G401 (cell line): ENCODE results near the gene DHCR7. TPM values are rescaled to one million over a fixed set of nuclear protein-coding genes. Genes with fewer than 3 reads are reported as not detected.
A peak's percentile ranks its signal among the peaks of the same experiment; 100 is the strongest.
"Not testable (repeated sequence)": the region's sequence is repeated elsewhere in the genome, so short reads cannot be mapped to it uniquely, and the experiment has no call there.

Experiments used
- DNase-seq: peaks from one replicate; pipeline ENCODE4 v3.0.0-alpha.2; 2015; ENCODE audit warnings: low spot score
- in situ Hi-C: cut with HindIII; loops from 2 replicates; pipeline ENCODE4 v1.10.0; 2016; ENCODE audit warnings: low sequenced_read_pairs, mixed read lengths
- total RNA-seq: library from RNA; depleted of rRNA; stranded (reverse); fragments of >200 nt; shearing (Covaris generic); gene quantifications from 2 replicates; pipeline ENCODE4 v1.2.3, GENCODE V29; 2014

DHCR7 gene
- total RNA-seq, 1 experiment from 2014 or later, result 71.8 TPM

DNA sequence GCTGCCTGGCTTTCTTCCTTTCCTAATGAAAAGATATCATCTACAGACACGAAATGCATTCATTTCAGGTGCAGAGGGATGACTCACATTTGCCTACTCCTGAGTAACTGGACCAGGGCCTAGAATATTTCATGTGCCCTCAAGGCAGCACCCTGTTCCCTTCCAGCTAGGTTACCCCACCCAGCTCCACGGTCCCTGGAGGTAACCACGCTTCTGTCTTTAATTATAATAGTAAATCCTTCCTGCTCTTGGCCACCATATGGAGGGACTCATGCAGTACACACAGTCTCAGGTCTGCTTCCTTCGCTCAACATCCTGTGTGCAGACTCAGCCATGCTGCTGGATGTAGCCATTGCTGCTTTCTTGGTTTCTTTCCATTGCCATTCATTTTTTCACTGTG, 22.3 kb downstream of the DHCR7 start:
- in situ Hi-C loops, result no loop called here
- no peak for DNase-seq

DNA sequence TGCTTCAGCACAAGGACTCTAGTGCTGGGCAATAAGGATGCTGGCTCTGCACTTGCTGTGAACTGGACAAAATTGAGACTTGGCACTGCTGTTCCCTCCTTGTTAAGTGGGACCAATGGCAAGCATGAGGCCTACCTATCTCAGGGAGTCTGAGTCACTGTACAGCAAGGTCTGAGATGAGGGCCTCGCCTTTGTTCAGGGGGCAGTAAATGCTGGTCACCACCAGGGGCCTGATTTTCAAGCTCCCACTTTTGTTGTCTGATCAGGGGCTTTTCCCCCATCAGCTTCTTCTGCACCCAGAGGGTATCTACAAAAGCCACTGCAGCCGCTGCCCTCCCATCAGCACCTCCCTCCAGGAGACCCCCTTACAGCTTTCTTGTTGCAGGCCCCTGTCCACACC, 22.8 kb downstream of the DHCR7 start:
- DNase-seq, result no peak
- in situ Hi-C loops, result no loop called here

DNA sequence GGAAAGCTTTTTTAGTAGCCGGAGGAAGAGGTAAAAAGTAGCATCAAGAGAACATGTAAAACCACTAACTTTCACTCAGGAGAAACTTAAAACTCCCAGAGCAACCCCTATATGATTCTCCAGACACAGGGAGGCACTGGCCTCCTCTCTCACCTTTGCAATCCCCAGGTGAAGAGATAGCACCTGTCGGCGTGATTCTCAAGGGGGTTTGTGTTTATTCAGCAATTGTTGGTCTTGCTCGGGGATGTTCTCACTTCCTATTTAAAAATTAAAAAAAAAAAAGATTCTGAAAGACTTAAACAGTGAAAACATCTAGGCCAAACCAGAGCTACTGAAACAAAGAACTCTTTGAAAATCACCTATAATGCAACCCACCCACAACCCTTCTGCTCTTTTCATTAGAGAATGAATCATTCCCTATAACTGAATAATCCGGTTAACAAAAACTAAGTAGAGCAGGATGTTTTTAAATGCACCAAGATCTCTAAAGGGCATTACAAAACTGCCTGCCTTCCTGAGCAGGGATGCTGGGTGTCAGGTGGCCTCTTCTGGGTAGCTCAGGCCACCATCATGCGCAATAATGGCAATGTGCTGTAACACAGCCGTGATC, 24.9 kb downstream of the DHCR7 start:
- DNase-seq, result no peak
- in situ Hi-C loops, result no loop called here

DNA sequence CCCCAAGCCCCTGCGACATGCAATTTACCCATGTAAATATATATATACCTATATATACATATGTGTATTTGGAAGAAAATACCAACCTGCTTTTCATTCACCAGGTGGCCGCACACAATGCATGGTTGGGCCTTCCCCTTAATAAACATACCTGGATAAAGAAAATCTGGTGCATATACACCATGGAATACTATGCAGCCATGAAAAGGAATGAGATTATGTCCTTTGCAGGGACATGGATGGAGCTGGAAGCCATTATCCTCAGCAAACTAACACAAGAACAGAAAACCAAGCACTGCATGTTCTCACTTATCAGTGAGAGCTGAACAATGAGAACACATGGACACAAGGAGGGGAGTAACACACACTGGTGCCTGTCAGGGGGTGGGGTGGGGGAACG, 25.9 kb downstream of the DHCR7 start:
- in situ Hi-C loops, DNase-seq: not testable (repeated sequence)

DNA sequence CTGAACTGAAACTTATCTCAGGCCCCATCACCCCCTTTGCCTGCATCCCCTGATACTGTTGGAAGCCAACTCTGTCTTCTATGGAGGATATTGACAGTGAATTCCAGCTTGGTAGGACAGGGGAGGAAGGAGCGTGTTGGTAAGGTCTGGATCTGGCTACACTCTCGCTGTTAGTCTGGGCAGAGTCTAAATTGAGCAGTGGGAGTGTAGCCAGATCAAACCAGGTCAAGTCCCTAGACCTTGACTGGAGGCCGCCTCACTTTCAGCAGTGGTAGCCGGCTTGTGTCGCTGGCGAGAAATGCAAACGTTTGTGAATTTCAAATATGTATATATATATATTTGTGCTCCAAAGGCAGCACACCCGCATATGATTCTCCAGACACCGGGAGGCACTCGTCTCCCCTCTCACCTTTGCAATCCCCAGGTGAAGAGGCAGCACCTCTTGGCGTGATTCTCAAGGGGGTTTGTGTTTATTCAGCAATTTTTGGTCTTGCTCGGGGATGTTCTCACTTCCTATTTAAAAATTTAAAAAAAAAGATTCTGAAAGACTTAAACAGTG, 26.7 kb downstream of the DHCR7 start:
- in situ Hi-C loops, result no loop called here
- no peak for DNase-seq

- DNase-seq, result peak; percentile 34
- in situ Hi-C loops, result no loop called here
These were observed 27.5 kb downstream of the DHCR7 start for GRCh38 chr11:71420455-71421241.

DNA sequence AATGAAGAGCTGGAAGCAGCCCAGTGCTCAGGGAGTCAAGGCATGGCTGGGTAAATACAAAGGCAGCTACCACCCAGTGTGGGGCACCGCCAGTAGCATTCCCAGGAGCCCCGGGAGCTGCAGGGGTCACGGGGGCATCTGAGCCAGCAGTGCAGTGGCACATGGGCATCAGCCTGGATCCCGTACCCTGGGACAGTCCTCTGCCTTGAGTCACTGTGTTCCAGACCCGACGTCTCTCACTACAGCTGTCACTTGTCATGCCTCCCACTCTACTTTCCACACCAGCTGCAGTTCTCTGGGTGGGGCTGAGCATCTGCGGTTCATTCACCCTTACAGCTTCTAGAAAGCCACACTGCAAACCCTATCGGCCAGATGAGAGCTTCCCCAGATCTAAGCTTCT, 29.6 kb downstream of the DHCR7 start:
- in situ Hi-C loops, result no loop called here
- DNase-seq, result no peak

DNA sequence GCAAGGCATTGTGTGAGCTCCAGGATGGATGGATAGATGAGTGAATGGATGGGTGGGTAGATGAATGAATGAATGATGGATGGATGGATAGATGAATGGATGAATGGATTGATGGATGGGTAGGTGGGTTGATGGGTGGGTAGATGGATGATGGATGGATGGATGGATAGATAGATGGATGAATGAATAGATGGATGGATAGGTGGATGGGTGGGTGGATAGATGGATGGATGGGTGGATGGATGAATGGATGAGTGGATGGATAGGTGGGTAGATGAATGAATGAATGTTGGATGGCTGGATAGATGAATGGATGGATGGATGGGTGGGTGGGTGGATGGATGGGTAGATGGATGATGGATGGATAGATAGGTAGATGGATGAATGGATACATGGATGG, 33.5 kb downstream of the DHCR7 start:
- no peak for DNase-seq
- in situ Hi-C loops, result no loop called here

GRCh38 chr11:71410363-71410966, 37.7 kb downstream of the DHCR7 start:
- no peak for DNase-seq
- in situ Hi-C loops, result no loop called here

DNA sequence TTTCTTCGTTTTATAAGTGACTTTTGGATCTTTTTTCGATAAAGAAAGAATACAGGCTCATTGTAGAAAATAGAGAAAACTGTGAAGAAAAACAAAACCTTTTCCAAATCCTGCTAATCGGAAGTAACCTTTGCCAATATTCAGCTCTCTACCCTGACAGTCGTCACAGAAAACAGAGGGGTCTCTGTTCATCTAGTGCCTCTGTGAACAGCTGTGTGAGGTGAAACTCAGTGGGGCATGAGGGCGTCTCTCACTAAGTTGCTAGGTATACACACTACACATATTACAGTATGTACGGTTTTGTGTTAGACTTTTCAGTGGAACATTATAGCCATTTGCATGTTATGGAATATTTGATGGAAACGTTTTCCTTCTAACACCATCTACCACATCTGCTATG, 39.4 kb downstream of the DHCR7 start:
- no peak for DNase-seq
- in situ Hi-C loops, result no loop called here

DNA sequence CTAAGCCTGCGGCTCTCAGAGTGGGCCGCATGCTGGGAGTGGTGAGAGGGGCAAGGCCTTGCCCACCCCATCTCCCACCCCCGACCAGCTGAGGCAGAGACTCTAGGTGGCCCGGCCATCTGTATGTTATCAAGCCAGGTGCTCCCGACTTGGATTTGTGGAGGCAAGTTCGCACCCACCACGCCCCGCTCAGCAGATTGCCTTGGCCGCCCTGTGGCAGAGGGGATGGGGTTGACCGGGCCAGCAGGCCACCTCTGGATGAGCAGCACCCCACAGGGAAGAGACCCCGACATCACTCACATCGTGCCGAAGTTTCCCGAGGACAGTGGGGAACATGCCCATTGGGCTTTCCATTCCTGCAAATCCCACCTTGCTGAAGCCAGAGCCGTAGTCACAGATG, 40.8 kb downstream of the DHCR7 start:
- no peak for DNase-seq
- in situ Hi-C loops, result no loop called here

DNA sequence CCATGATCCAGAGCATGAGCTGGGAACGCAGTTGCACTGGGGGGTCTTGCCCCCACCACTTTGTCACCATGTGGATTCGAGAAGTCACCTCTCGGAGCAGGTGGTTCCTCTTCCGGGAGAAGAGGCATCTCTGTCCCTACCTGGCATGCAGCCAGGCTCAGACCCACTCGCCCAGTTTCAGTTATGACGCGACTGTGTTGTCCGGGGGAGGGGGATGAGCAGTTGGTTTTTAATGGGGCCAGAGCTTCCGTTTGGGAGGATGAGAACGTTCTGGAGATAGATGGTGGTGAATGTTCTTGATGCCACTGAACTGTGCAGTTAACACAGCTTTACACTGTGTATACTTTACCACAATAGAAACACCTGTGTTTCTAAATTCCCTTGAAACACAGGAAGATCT, 41.5 kb downstream of the DHCR7 start:
- in situ Hi-C loops, result no loop called here

DNA sequence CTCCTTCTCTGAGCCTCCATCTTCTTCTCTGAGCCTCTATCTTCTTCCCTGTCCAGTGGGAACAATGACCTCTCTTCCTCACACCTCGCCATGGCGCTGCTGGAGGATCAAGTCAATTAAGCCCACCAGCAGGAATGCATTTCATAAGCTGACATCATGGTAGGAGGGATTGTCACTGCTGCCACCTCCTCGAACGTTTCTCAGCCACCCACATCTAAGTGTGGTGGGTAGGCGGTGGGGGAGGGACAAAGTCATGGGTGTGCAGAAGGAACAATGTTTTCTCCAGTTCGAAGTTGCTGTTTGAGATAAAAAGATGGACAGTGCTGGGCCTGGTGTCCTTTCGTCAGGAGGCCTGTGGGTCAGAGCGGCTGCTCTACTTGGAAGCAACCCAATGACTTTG, 44.0 kb downstream of the DHCR7 start:
- in situ Hi-C loops, result no loop called here
- no peak for DNase-seq

More for the DNA sequence above, 41.5 kb downstream of the DHCR7 start:
- DNase-seq, result no peak

DNA sequence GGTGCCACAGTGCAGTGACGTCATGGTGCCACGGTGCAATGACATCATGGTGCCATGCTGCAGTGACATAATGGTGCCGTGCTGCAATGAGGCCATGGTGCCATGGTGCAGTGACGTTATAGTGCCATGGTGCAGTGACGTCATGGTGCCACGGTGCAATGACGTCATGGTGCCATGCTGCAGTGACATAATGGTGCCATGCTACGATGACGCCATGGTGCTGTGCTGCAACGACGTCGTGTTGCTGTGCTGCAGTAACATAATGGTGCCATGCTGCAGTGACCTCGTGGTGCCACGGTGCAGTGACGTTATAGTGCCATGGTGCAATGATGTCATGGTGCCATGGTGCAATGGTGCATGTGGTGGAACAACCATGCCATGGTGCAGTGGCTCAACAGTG, 45.3 kb downstream of the DHCR7 start:
- in situ Hi-C loops, result no loop called here
- no peak for DNase-seq

DNA sequence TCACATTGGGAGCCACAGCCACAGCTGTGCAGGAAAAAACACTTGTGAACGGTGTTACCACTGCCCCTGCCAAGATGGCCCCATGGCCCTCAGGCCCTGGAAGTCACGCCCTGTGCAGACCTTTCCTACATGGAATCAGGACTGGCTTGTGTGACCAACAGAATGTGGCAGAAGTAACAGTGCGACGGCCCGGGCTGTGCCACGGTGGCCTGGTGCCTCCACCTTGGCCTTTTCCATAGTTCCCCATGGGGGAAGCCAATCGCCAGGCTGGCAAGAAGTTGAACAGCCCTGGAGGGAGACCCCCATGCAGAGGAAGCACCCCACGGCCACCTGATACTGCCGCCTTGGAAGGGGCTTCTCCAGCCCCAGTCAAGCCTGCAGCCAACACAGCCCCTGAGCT, 48.0 kb downstream of the DHCR7 start:
- DNase-seq, result no peak
- in situ Hi-C loops, result no loop called here

GRCh38 chr11:71399341-71399740, 48.9 kb downstream of the DHCR7 start:
- in situ Hi-C loops, result no loop called here
- no peak for DNase-seq

- no peak for DNase-seq
- in situ Hi-C loops, result no loop called here
These were observed 50.2 kb downstream of the DHCR7 start for GRCh38 chr11:71397961-71398360.

- DNase-seq, result no peak
- in situ Hi-C loops, result no loop called here
These were observed 50.8 kb downstream of the DHCR7 start for GRCh38 chr11:71397331-71397860.

- DNase-seq, result no peak
- in situ Hi-C loops, result no loop called here
These were observed 51.6 kb downstream of the DHCR7 start for GRCh38 chr11:71396548-71397123.

DNA sequence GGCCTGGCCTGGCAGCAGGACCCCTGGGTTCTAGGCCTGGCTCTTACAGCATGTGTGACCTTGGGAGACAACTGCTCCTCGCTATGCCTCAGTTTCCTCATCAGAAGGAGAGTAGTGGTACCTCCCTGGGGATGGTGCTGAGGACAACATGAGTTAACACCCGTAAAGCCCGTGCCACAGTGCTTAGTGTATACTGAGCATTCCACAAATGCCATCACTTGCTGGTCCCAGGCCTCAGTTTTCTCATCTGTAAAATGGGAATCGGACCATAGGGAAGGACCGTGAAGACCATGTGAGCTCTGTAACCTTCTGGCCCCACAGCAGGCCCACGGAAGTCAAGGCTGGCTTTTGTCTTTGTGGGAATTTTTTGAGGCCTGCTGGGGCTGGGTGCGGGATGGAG, 52.4 kb downstream of the DHCR7 start:
- DNase-seq, result no peak
- in situ Hi-C loops, result no loop called here
